ENCODE results near the gene CFAP20DC. TPM values are rescaled to one million over a fixed set of nuclear protein-coding genes. Genes with fewer than 3 reads are reported as not detected.

CFAP20DC gene
- total and polyA plus RNA-seq, 2 experiments from 2014 or later = 2.2 to 2.3 TPM

- H3K9me3 ChIP-seq (ENCODE audit: low read depth) = no peaks in the 10 kb centered on the region
- no peak overlapping the region for H3K4me2 ChIP-seq
- no peak for TF ChIP-seq EZH2 (IDR thresholded peaks at IDR 0.05; ENCODE audit: borderline replicate concordance)
- TF ChIP-seq EZH2phosphoT487 (IDR thresholded peaks at IDR 0.05; ENCODE audit: low read depth, severe bottlenecking, unreplicated experiment) = no peak
- no peak for TF ChIP-seq CTCF (IDR thresholded peaks at IDR 0.05; ENCODE audit: poor library complexity)
- no peak overlapping the region for H2AFZ ChIP-seq
- no peaks in the 10 kb centered on the region for H3K79me2 ChIP-seq
- no peaks in the 10 kb centered on the region for H3K27me3 ChIP-seq
- peak overlapping the region; percentile 71 for H3K27ac ChIP-seq
- peaks cover 28% of the 10 kb centered on the region for H3K4me1 ChIP-seq (ENCODE audit: insufficient read depth)
- no peak overlapping the region for H3K4me3 ChIP-seq
- no peaks in the 10 kb centered on the region for H3K36me3 ChIP-seq (replicated peaks; ENCODE audit: insufficient read depth, low read depth)
- WGBS (ENCODE audit: low lambda C conversion rate, missing lambda C conversion rate) = 75% methylated on average over 3 of the region's 3 CpGs
- no peak for DNase-seq (ENCODE audit: low spot score)
- no peaks in the 10 kb centered on the region for H3K9me2 ChIP-seq (replicated peaks; ENCODE audit: insufficient read depth)
- H4K20me1 ChIP-seq (ENCODE audit: insufficient read depth, poor library complexity, severe bottlenecking) = no peaks in the 10 kb centered on the region
Observed at GRCh38 chr3:58720526-58720925, 329.3 kb downstream of the CFAP20DC start.

GRCh38 chr3:58719684-58720083 lies 330.1 kb downstream of the CFAP20DC start:
- no peaks in the 10 kb centered on the region for H4K20me1 ChIP-seq (ENCODE audit: insufficient read depth, poor library complexity, severe bottlenecking)
- H3K4me2 ChIP-seq = no peak overlapping the region
- WGBS (ENCODE audit: low lambda C conversion rate, missing lambda C conversion rate) = 61% methylated on average over 2 of the region's 2 CpGs
- no peaks in the 10 kb centered on the region for H3K27me3 ChIP-seq
- no peak overlapping the region for H3K4me3 ChIP-seq
- H3K9me3 ChIP-seq (ENCODE audit: low read depth) = no peaks in the 10 kb centered on the region
- H3K9me2 ChIP-seq (replicated peaks; ENCODE audit: insufficient read depth) = no peaks in the 10 kb centered on the region
- TF ChIP-seq EZH2 (IDR thresholded peaks at IDR 0.05; ENCODE audit: borderline replicate concordance) (no peak), CTCF (IDR thresholded peaks at IDR 0.05; ENCODE audit: poor library complexity) (no peak), EZH2phosphoT487 (IDR thresholded peaks at IDR 0.05; ENCODE audit: low read depth, severe bottlenecking, unreplicated experiment) (no peak)
- no peaks in the 10 kb centered on the region for H3K36me3 ChIP-seq (replicated peaks; ENCODE audit: insufficient read depth, low read depth)
- H3K27ac ChIP-seq = no peak overlapping the region
- H3K79me2 ChIP-seq = no peaks in the 10 kb centered on the region
- no peak overlapping the region for H2AFZ ChIP-seq
- peaks cover 23% of the 10 kb centered on the region for H3K4me1 ChIP-seq (ENCODE audit: insufficient read depth)
- peak; percentile 50 for DNase-seq (ENCODE audit: low spot score)

- Histone ChIP-seq H3K36me3 (replicated peaks; ENCODE audit: insufficient read depth, low read depth) (no peaks in the 10 kb centered on the region), H3K27ac (no peak overlapping the region), H3K79me2 (no peaks in the 10 kb centered on the region), H3K4me3 (no peak overlapping the region), H3K4me2 (no peak overlapping the region), H3K9me3 (ENCODE audit: low read depth) (no peaks in the 10 kb centered on the region), H3K4me1 (ENCODE audit: insufficient read depth) (no peaks in the 10 kb centered on the region), H3K9me2 (replicated peaks; ENCODE audit: insufficient read depth) (no peaks in the 10 kb centered on the region), H4K20me1 (ENCODE audit: insufficient read depth, poor library complexity, severe bottlenecking) (no peaks in the 10 kb centered on the region), H3K27me3 (no peaks in the 10 kb centered on the region), H2AFZ (no peak overlapping the region)
- no peak for DNase-seq (ENCODE audit: low spot score)
- WGBS (ENCODE audit: low lambda C conversion rate, missing lambda C conversion rate) = 87% methylated on average over 3 of the region's 3 CpGs
- TF ChIP-seq EZH2 (IDR thresholded peaks at IDR 0.05; ENCODE audit: borderline replicate concordance) = no peak
- TF ChIP-seq EZH2phosphoT487 (IDR thresholded peaks at IDR 0.05; ENCODE audit: low read depth, severe bottlenecking, unreplicated experiment) = no peak
- TF ChIP-seq CTCF (IDR thresholded peaks at IDR 0.05; ENCODE audit: poor library complexity) = no peak
Observed at GRCh38 chr3:58713715-58714401, 336.0 kb downstream of the CFAP20DC start.
